A549 treated with dexamethasone at 1 μM for 4 hours (cell line): ENCODE measurements around the gene CFAP53. TPM values are rescaled to one million over a fixed set of nuclear protein-coding genes. Genes with fewer than 3 reads are reported as not detected.

Experiments used
- total RNA-seq: library from RNA; stranded (reverse); fragments of 200-300 nt; extraction: Qiagen RNA extraction; gene quantifications from 5 replicates; pipeline ENCODE4 v1.2.3, GENCODE V29; 2022

The CFAP53 gene, protein sequence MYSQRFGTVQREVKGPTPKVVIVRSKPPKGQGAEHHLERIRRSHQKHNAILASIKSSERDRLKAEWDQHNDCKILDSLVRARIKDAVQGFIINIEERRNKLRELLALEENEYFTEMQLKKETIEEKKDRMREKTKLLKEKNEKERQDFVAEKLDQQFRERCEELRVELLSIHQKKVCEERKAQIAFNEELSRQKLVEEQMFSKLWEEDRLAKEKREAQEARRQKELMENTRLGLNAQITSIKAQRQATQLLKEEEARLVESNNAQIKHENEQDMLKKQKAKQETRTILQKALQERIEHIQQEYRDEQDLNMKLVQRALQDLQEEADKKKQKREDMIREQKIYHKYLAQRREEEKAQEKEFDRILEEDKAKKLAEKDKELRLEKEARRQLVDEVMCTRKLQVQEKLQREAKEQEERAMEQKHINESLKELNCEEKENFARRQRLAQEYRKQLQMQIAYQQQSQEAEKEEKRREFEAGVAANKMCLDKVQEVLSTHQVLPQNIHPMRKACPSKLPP
- 0.22 to 0.33 TPM (median 0.27 TPM) in 5 replicates for total RNA-seq

DNA sequence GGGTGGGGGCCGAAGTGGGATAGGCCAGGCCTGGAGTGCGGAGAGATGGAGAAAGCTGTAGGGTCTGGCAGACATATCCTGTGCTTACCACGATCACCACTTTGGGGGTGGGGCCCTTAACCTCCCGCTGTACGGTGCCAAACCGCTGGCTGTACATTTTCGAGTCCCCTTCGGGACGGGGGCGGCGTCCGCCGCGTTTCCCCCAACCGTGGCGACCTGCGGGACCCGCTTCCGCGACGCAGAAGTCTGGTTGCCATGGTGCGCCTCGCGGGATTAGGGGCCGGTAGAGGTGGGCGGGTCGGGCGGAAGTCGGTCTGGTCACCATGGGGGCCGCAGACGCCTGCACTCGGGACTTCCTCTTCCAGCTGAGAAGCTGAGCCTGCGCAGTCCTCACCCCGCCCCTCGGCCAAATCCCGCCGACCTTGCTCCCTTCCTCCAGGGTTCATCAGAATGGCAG is at the start of gene CFAP53:
CFAP53 (minus strand) TSS at position 248 of the 457 bp plus-strand sequence; CDS start at position 157, 91 bp downstream.

GRCh38 chr18:50287441-50288347 is 21.4 kb upstream of the CFAP53 start, which contains the start of gene CXXC1:
CXXC1 (minus strand) TSS chr18:50287692; CDS start chr18:50287589, 103 bp downstream.

DNA sequence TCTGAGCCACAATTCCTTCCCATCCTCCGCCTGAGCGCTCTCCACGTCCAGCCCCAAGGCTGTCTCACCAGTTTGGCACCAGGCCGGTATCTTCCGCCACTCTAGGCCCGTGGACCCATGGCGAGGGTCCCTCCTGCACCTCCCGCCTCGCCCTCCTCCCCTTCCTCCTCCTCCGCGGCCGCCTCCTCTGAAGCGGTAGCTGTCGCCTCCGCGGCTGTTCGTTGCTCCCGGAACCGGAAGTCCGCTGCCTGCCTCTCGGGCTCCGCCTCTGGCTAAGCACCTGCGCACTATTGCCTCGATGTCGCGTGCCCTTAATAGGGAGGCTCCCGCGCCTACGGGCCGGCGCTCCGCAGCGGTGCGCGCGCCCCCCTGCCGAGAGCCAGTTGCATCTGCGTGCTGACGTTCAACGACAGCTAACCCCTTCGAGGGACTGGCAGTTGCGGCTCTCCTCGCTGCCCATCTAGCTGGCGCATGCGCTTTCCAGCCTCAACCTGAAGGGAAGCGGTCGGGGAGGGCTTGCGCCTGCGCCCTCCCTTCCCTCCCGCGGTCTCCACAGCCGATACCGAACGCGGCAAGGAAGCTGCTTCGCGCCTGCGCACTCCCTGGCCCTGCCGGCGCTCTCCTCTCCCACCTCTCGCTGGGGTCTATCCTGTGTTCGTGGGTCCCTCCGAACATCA is 15.1 kb upstream of the CFAP53 start, which contains the start of gene MBD1:
MBD1 (minus strand) TSS at position 229 of the 677 bp plus-strand sequence. CDS start 1,531 bp downstream, outside the sequence.

DNA sequence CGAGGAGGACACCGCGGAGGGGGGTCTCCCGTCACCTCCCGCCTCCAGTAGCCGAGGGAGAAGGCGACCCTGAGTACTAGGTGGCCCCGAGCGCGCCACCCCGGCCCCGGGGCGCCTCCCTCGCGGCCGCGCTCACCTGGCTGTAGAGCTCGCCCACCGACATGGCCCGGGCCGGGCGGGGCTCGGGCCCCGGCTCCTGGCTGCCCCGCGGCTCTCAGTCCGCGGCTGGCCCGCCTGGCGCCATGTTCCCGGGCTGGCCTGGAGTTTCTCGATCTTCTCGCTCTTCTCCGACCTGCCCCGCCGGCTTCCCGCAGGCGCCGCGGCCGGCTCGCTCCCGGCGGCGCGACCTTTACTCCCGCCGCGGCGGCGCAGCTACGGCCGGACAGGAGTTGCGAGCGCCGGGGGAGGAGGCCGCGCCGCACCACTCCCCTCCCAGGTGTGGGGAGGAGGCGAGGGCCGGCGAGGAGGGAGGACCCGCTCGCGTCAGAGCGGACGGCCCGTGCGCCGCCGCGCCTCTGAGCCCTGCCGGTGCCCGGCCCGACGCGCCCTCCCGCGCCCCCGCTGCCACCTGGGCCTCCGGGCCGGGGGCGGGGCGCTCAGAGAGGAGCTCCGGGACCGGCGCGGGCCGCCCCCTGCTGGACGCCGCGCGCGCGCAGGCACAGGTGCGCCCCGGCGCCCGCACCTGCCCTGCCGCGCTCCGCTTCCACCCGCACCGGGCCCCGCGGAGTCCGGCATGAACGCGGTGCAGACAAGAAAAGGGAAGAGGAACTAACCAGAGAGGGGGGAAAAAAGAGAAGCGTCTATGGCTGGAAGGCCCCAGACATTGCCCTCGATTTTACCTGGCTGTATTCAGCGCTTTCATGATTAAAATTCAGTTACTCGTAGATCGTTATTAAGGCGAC is 71.4 kb downstream of the CFAP53 start, which contains the start of gene MYO5B:
MYO5B (minus strand) TSS at position 517 of the 902 bp plus-strand sequence; CDS start at position 163, 354 bp downstream.

Other genes with a start within 250 kb of the CFAP53 start
- 6.9 to 8.7 TPM (median 7.3 TPM) in 5 replicates for gene MYO5B, start 71.3 kb downstream of the CFAP53 start, total RNA-seq
- gene MBD1, start 15.0 kb upstream of the CFAP53 start, total RNA-seq: 24.7 to 35.9 TPM (median 33.3 TPM) in 5 replicates
- gene CXXC1, start 21.2 kb upstream of the CFAP53 start, total RNA-seq: 33.0 to 46.6 TPM (median 44.4 TPM) in 5 replicates
- gene SKA1, start 108.6 kb upstream of the CFAP53 start, total RNA-seq: 12.4 to 15.3 TPM (median 13.4 TPM) in 5 replicates